Right lobe of liver (tissue), 4 donors: ENCODE results near the gene ATRNL1.

ENCODE experiments used
- POLR2A ChIP-seq: fragments of 450-650 bp; IDR thresholded peaks from one replicate; pipeline ENCODE4 v1.6.1; 2017; ENCODE audit warnings: antibody characterized with exemption, mild to moderate bottlenecking
- TF ChIP-seq, protein P1 (sequence below), 4 donors: fragments of 200-600 bp in 3 of 4; fragments of 450-650 bp in 1 of 4; IDR thresholded peaks; one replicate each; pipeline versions ENCODE4 v1.5.1 to v1.8.0; 2016 to 2022; ENCODE audit warnings: antibody characterized with exemption in 4 of 4, mild to moderate bottlenecking in 2 of 4
- donor health status: DM: no; HTN: no; CAD: no.
- donor health status: DM: no; HTN: no; CAD: no.
- donor health status: DM: no; HTN: yes; CAD: no.

DNA sequence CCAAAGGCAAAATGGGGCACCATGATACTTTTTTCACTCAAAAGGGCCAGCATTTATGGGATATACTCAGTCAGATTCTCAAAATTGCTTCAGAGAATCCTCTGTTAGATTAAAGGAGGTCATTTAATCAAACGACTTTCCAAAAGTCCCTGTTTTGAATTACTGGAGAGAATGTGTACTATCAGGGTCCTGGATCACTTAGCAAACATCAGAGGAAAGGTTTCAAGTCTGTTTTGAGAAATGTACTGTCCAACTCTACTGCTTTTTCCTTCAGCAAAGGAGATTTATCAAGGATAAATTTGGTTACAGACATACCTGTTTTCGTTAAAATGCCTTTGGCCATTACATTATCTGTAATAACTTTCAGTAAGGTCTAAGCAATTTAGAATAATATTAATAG, 838.9 kb downstream of the ATRNL1 start:
- TF ChIP-seq, protein P1, sequence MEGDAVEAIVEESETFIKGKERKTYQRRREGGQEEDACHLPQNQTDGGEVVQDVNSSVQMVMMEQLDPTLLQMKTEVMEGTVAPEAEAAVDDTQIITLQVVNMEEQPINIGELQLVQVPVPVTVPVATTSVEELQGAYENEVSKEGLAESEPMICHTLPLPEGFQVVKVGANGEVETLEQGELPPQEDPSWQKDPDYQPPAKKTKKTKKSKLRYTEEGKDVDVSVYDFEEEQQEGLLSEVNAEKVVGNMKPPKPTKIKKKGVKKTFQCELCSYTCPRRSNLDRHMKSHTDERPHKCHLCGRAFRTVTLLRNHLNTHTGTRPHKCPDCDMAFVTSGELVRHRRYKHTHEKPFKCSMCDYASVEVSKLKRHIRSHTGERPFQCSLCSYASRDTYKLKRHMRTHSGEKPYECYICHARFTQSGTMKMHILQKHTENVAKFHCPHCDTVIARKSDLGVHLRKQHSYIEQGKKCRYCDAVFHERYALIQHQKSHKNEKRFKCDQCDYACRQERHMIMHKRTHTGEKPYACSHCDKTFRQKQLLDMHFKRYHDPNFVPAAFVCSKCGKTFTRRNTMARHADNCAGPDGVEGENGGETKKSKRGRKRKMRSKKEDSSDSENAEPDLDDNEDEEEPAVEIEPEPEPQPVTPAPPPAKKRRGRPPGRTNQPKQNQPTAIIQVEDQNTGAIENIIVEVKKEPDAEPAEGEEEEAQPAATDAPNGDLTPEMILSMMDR (IDR thresholded peaks at IDR 0.05) = no peak
- TF ChIP-seq POLR2A = no peak
